Erythroblast (primary cell): Measurements from ENCODE around the gene NSD1.

Experiments used
- GATA1 ChIP-seq: IDR thresholded peaks from 2 replicates; pipeline ENCODE4 v1.6.1; 2011; ENCODE audit warnings: low read depth, mild to moderate bottlenecking, control low read depth, low read length, moderate library complexity
- POLR2A ChIP-seq: IDR thresholded peaks from 2 replicates; pipeline ENCODE4 v1.6.1; 2011; ENCODE audit warnings: mild to moderate bottlenecking, low read length

DNA sequence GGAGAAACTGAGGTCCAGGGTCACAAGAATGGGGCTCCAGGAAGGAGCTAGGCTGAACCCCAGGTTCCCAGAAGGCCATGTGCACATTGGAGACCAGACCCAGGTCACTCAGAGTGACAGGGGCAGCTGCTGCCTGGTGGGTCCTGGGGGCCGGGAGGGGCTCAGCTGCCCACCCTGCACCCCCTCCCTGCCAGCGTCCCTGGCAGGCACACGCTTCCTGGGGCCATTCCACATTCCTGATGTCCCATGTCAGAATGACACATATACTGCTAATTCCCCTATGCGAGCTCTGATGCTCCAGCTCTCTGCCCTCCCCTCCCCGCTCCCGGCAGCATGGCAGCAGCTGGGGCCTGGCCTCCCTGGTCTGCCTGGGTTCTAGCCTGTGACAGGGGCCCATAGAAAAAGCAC lies 32.9 kb upstream of the NSD1 start:
- no peak for TF ChIP-seq POLR2A
- TF ChIP-seq GATA1, result no peak
